ENCODE measurements around the gene FNDC3B. TPM values are rescaled to one million over a fixed set of nuclear protein-coding genes. Genes with fewer than 3 reads are reported as not detected.

FNDC3B gene
- total and polyA plus RNA-seq, 2 donors (not counting 1 experiment from before 2014, with no cell fraction given) = 1.2 to 9.2 TPM

DNA sequence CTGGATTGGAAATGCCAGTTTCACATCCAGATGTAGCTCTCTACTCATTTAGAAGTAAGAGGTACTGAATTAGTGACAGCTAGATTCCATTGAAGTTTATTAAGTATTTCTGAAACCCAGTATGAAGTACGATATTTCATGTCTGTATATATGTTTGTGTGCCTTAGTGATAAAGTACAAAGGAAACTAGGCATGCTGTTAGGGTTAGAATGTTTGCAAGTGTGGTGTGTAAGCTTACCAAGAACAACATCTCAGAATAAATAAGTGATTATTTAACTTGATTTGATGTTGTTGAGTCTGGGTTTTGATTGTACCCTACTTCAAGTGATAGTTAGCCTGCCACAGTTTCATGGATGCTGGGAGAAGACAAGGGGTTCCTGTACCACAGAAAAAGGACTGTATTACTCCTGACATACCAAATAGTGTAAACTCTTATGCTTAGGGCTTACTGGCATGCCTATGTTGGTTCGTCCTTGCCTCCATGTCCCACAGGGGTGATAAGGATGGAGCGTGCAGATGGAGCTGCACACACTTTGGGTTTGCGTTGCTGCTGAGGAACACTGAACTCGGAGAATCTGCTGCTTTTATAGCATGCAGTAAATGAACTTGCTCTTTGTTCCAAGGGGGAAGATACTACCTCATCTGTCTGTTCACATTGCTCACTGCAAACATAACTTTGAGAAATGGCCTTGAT, 43.6 kb downstream of the FNDC3B start:
- Mint-ChIP-seq H3K27ac (no peak overlapping the region), H3K9me3 (ENCODE audit: insufficient read depth) (no peaks in the 10 kb centered on the region), H3K27me3 (peaks cover 3% of the 10 kb centered on the region), H3K4me3 (no peak overlapping the region), H3K4me1 (no peaks in the 10 kb centered on the region)
- Histone ChIP-seq H3K79me2 (ENCODE audit: control insufficient read depth, insufficient read depth, low read length) (no peaks in the 10 kb centered on the region), H3K9me3 (ENCODE audit: control extremely low read depth in 1 of 3, control insufficient read depth in 2 of 3, insufficient read depth in 1 of 3, low read length in 2 of 3) (no peaks in the 10 kb centered on the region), H3K4me2 (replicated peaks; ENCODE audit: low read depth, low read length, poor library complexity, severe bottlenecking) (no peak overlapping the region), H3K4me3 (ENCODE audit: control extremely low read depth in 1 of 5, extremely low read depth in 1 of 5, insufficient read depth in 1 of 5, low read depth in 2 of 5, low read length in 4 of 5) (no peak overlapping the region), H4K20me1 (ENCODE audit: control insufficient read depth, insufficient read depth, low read length, poor library complexity, severe bottlenecking) (no peaks in the 10 kb centered on the region), H2AFZ (ENCODE audit: insufficient read depth, low read depth, low read length, poor library complexity, severe bottlenecking) (no peak overlapping the region), H3K27ac (ENCODE audit: low read length in 2 of 2) (no peak overlapping the region), H3K9ac (ENCODE audit: low read length) (no peak overlapping the region), H3K36me3 (replicated peaks in 1 of 2; ENCODE audit: control extremely low read depth in 1 of 2, control insufficient read depth in 1 of 2, extremely low read depth in 1 of 2, insufficient read depth in 2 of 2, low read length in 1 of 2) (no peaks in the 10 kb centered on the region), H3K4me1 (ENCODE audit: control insufficient read depth in 2 of 2, insufficient read depth in 2 of 2, low read length in 2 of 2) (no peaks in the 10 kb centered on the region), H3K27me3 (replicated peaks in 1 of 4; ENCODE audit: control extremely low read depth in 1 of 4, control insufficient read depth in 3 of 4, insufficient read depth in 4 of 4, low read length in 3 of 4) (no peaks in the 10 kb centered on the region)
- CTCF ChIA-PET = interaction anchor here (0.6 kb wide), 1 partner anchor 320 kb away, joined by 6 read pairs; no protein-coding TSS in a partner anchor
- ATAC-seq (ENCODE audit: low read depth) = no peak
- WGBS (ENCODE audit: insufficient coverage) = 100% methylated on average over 2 of the region's 5 CpGs
- TF ChIP-seq, protein P1, sequence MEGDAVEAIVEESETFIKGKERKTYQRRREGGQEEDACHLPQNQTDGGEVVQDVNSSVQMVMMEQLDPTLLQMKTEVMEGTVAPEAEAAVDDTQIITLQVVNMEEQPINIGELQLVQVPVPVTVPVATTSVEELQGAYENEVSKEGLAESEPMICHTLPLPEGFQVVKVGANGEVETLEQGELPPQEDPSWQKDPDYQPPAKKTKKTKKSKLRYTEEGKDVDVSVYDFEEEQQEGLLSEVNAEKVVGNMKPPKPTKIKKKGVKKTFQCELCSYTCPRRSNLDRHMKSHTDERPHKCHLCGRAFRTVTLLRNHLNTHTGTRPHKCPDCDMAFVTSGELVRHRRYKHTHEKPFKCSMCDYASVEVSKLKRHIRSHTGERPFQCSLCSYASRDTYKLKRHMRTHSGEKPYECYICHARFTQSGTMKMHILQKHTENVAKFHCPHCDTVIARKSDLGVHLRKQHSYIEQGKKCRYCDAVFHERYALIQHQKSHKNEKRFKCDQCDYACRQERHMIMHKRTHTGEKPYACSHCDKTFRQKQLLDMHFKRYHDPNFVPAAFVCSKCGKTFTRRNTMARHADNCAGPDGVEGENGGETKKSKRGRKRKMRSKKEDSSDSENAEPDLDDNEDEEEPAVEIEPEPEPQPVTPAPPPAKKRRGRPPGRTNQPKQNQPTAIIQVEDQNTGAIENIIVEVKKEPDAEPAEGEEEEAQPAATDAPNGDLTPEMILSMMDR (IDR thresholded peaks at IDR 0.05) = no peak
- TF ChIP-seq EZH2 (IDR thresholded peaks at IDR 0.05; ENCODE audit: borderline replicate concordance, insufficient read depth, low read depth, low read length, poor library complexity, severe bottlenecking) = no peak
- intact Hi-C loops (cut with micrococcal nuclease) = no loop called here
- POLR2A ChIA-PET = no interaction called here
- no peak for DNase-seq

DNA sequence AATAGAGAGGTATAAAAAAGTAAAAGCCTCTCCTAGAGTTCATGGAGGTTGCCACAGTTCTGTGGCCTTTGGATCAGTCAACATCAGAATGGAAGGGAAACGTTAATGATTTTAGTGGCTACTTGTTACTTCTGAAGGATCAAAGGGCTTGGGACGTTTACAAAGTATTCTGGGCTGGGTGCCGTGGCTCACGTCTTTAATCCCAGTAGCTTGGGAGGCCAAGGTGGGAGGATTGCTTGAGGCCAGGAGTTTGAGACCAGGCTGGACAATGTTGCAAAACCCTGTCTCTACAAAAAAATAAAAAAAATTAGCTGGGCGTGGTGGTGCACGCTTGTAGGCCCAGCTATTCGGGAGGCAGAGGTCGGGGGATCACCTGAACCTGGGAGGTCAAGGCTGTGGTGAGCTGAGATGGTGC, 44.6 kb downstream of the FNDC3B start:
- WGBS (ENCODE audit: insufficient coverage) = 100% methylated on average over 4 of the region's 8 CpGs
- ChIA-PET POLR2A (no interaction called here), CTCF (interaction anchor here (0.6 kb wide), 1 partner anchor 321 kb away, joined by 6 read pairs; no protein-coding TSS in a partner anchor)
- no peaks in the 10 kb centered on the region for H3K79me2 ChIP-seq (ENCODE audit: control insufficient read depth, insufficient read depth, low read length)
- no peak for DNase-seq
- H3K27me3 ChIP-seq (replicated peaks in 1 of 4; ENCODE audit: control extremely low read depth in 1 of 4, control insufficient read depth in 3 of 4, insufficient read depth in 4 of 4, low read length in 3 of 4) = no peaks in the 10 kb centered on the region
- no peak for TF ChIP-seq EZH2 (IDR thresholded peaks at IDR 0.05; ENCODE audit: borderline replicate concordance, insufficient read depth, low read depth, low read length, poor library complexity, severe bottlenecking)
- TF ChIP-seq, protein P1 (IDR thresholded peaks at IDR 0.05) = no peak
- H3K4me3 ChIP-seq (ENCODE audit: control extremely low read depth in 1 of 5, extremely low read depth in 1 of 5, insufficient read depth in 1 of 5, low read depth in 2 of 5, low read length in 4 of 5) = no peak overlapping the region
- Mint-ChIP-seq H3K4me3 (no peak overlapping the region), H3K9me3 (ENCODE audit: insufficient read depth) (no peaks in the 10 kb centered on the region), H3K4me1 (no peaks in the 10 kb centered on the region), H3K27ac (no peak overlapping the region), H3K27me3 (peaks cover 3% of the 10 kb centered on the region)
- ATAC-seq (ENCODE audit: low read depth) = no peak
- H4K20me1 ChIP-seq (ENCODE audit: control insufficient read depth, insufficient read depth, low read length, poor library complexity, severe bottlenecking) = no peaks in the 10 kb centered on the region
- H3K27ac ChIP-seq (ENCODE audit: low read length in 2 of 2) = no peak overlapping the region
- H2AFZ ChIP-seq (ENCODE audit: insufficient read depth, low read depth, low read length, poor library complexity, severe bottlenecking) = no peak overlapping the region
- no peak overlapping the region for H3K9ac ChIP-seq (ENCODE audit: low read length)
- H3K9me3 ChIP-seq (ENCODE audit: control extremely low read depth in 1 of 3, control insufficient read depth in 2 of 3, insufficient read depth in 1 of 3, low read length in 2 of 3) = no peaks in the 10 kb centered on the region
- no peaks in the 10 kb centered on the region for H3K4me1 ChIP-seq (ENCODE audit: control insufficient read depth in 2 of 2, insufficient read depth in 2 of 2, low read length in 2 of 2)
- H3K36me3 ChIP-seq (replicated peaks in 1 of 2; ENCODE audit: control extremely low read depth in 1 of 2, control insufficient read depth in 1 of 2, extremely low read depth in 1 of 2, insufficient read depth in 2 of 2, low read length in 1 of 2) = no peaks in the 10 kb centered on the region
- H3K4me2 ChIP-seq (replicated peaks; ENCODE audit: low read depth, low read length, poor library complexity, severe bottlenecking) = no peak overlapping the region
- intact Hi-C loops (cut with micrococcal nuclease) = no loop called here

Measured in B cell (primary cell).